CD14-positive monocyte (primary cell): ENCODE data around the gene PANX1. TPM values are rescaled to one million over a fixed set of nuclear protein-coding genes. Genes with fewer than 3 reads are reported as not detected.
A peak's percentile ranks its signal among the peaks of the same experiment; 100 is the strongest.

Source experiments
- DNase-seq, 3 donors: peaks; one replicate each; pipeline ENCODE4 v3.0.0-alpha.2; 2011 to 2022
- H2AFZ ChIP-seq: 2 replicates; pipeline ENCODE4 v1.6.0; 2012; ENCODE audit warnings: mild to moderate bottlenecking, low read depth, low read length, inconsistent platforms; ENCODE audit not compliant: insufficient read depth, poor library complexity, severe bottlenecking
- H3K27ac ChIP-seq, 2 donors: 1 replicate in 1 of 2; 2 replicates in 1 of 2; pipeline ENCODE4 v1.5.1; 2012 to 2013; ENCODE audit warnings: low read length in 2 of 2, control low read depth in 1 of 2, inconsistent platforms in 1 of 2, low read depth in 1 of 2, mild to moderate bottlenecking in 1 of 2
- H3K27me3 ChIP-seq, 2 donors: one replicate each; pipeline versions ENCODE4 v1.6.0 to v1.6.1; 2011 to 2013; ENCODE audit warnings: low read length in 2 of 2; ENCODE audit not compliant: control insufficient read depth in 2 of 2, insufficient read depth in 2 of 2
- H3K36me3 ChIP-seq, 2 donors: replicated peaks in 1 of 2; 1 replicate in 1 of 2; 2 replicates in 1 of 2; pipeline versions ENCODE4 v1.5.1 to v1.6.1; 2012 to 2013; ENCODE audit warnings: low read length in 2 of 2, control low read depth in 1 of 2, inconsistent platforms in 1 of 2, mild to moderate bottlenecking in 1 of 2; ENCODE audit not compliant: insufficient read depth in 2 of 2, control insufficient read depth in 1 of 2
- H3K4me1 ChIP-seq, 2 donors: 1 replicate in 1 of 2; 2 replicates in 1 of 2; pipeline versions ENCODE4 v1.5.1 to v1.6.1; 2012 to 2013; ENCODE audit warnings: low read length in 2 of 2, control low read depth in 1 of 2, inconsistent platforms in 1 of 2, mild to moderate bottlenecking in 1 of 2, moderate library complexity in 1 of 2; ENCODE audit not compliant: insufficient read depth in 2 of 2, control insufficient read depth in 1 of 2
- H3K4me2 ChIP-seq: replicated peaks from 2 replicates; pipeline ENCODE3; 2012; ENCODE audit warnings: low read length, moderate library complexity, mild to moderate bottlenecking; ENCODE audit not compliant: poor library complexity, severe bottlenecking; ENCODE audit errors: extremely low read depth
- H3K4me3 ChIP-seq, 3 experiments: fragments of 200-600 bp in 1 of 3; sonication (generic) in 1 of 3; replicated peaks in 1 of 3; 1 replicate in 2 of 3; 2 replicates in 1 of 3; pipeline ENCODE4 v1.5.1; 2011 to 2013; ENCODE audit warnings: low read length in 3 of 3, mild to moderate bottlenecking in 3 of 3, control low read depth in 2 of 3, low read depth in 2 of 3, inconsistent platforms in 1 of 3, moderate library complexity in 1 of 3
- H3K79me2 ChIP-seq: 2 replicates; pipeline ENCODE4 v1.6.0; 2012; ENCODE audit warnings: mild to moderate bottlenecking, control low read depth, inconsistent platforms, low read length, moderate library complexity; ENCODE audit not compliant: insufficient read depth
- H3K9ac ChIP-seq: 2 replicates; pipeline ENCODE4 v1.6.0; 2017; ENCODE audit warnings: low read length, mild to moderate bottlenecking; ENCODE audit not compliant: insufficient read depth, poor library complexity, severe bottlenecking
- H3K9me3 ChIP-seq, 2 donors: replicated peaks in 1 of 2; 1 replicate in 1 of 2; 2 replicates in 1 of 2; pipeline versions ENCODE4 v1.5.1 to v1.6.1; 2012 to 2013; ENCODE audit warnings: low read length in 2 of 2, control low read depth in 1 of 2; ENCODE audit not compliant: control insufficient read depth in 1 of 2, insufficient read depth in 1 of 2
- H4K20me1 ChIP-seq: 2 replicates; pipeline ENCODE4 v1.6.0; 2012; ENCODE audit warnings: mild to moderate bottlenecking, low read length, control low read depth, moderate library complexity; ENCODE audit not compliant: insufficient read depth
- H3K27ac Mint-ChIP-seq, 7 donors: one replicate each; pipeline ENCODE4 v1.8.0; 2020; ENCODE audit warnings: mild to moderate bottlenecking in 7 of 7, mixed read lengths in 7 of 7, moderate library complexity in 6 of 7, inconsistent platforms in 2 of 7
- H3K27me3 Mint-ChIP-seq, 3 donors: one replicate each; pipeline ENCODE4 v1.8.0; 2021 to 2022; ENCODE audit warnings: low read depth in 3 of 3, mild to moderate bottlenecking in 3 of 3, mixed read lengths in 3 of 3, moderate library complexity in 3 of 3, inconsistent platforms in 1 of 3
- H3K36me3 Mint-ChIP-seq, 2 donors: one replicate each; pipeline ENCODE4 v1.8.0; 2020; ENCODE audit warnings: mixed read lengths in 2 of 2, inconsistent platforms in 1 of 2, mild to moderate bottlenecking in 1 of 2
- H3K4me1 Mint-ChIP-seq: one replicate; pipeline ENCODE4 v1.8.0; 2020; ENCODE audit warnings: mild to moderate bottlenecking, mixed read lengths
- H3K4me3 Mint-ChIP-seq, 2 donors: one replicate each; pipeline ENCODE4 v1.8.0; 2020; ENCODE audit warnings: mild to moderate bottlenecking in 2 of 2, mixed read lengths in 2 of 2, moderate library complexity in 1 of 2
- H3K9me3 Mint-ChIP-seq, 7 donors: one replicate each; pipeline ENCODE4 v1.8.0; 2020 to 2022; ENCODE audit warnings: mixed read lengths in 7 of 7, mild to moderate bottlenecking in 6 of 7, moderate library complexity in 6 of 7, inconsistent platforms in 2 of 7
- CTCF ChIP-seq: fragments of 200-600 bp; IDR thresholded peaks from one replicate; pipeline ENCODE4 v1.8.0; 2022; ENCODE audit warnings: antibody characterized with exemption, mild to moderate bottlenecking
- WGBS: methylation state at CpG from one replicate; pipeline ENCODE4 v1.1.5; 2013; ENCODE audit warnings: missing lambda C conversion rate; ENCODE audit not compliant: insufficient coverage; 5-methylcytosine and 5-hydroxymethylcytosine counted together
- intact Hi-C, 2 donors: fragments of 100-400 bp; cut with micrococcal nuclease; formaldehyde crosslinking; loops; one replicate each; pipeline versions ENCODE4 v1.15.0 to v1.15.1; 2023
- polyA plus RNA-seq, 3 donors: library from polyadenylated mRNA; depleted of rRNA in 1 of 3; unstranded in 2 of 3; stranded (reverse) in 1 of 3; fragments of 300-500 nt in 2 of 3; fragments of >200 nt in 1 of 3; fragmentation: Illumina TruSeq in 2 of 3; gene quantifications; 1 replicate in 2 of 3; 2 replicates in 1 of 3; pipeline ENCODE4 v1.2.3, GENCODE V29; 2012 to 2021

PANX1 gene
- polyA plus RNA-seq, 3 donors: 6.9 to 15.7 (median 12.7) TPM

GRCh38 chr11:94132823-94133408 lies 4.3 kb downstream of the PANX1 start:
- H3K79me2 ChIP-seq: peaks cover 83% of the 10 kb centered on the region
- no peak for TF ChIP-seq CTCF
- no peaks in the 10 kb centered on the region for H3K27me3 Mint-ChIP-seq
- intact Hi-C loops: no loop called here
- H3K36me3 Mint-ChIP-seq: peaks cover 8 to 15% of the 10 kb centered on the region in 2 donors
- no peak for DNase-seq
- H3K4me3 Mint-ChIP-seq: no peak overlapping the region
- peaks cover 2 to 10% (median 6%) of the 10 kb centered on the region in 7 donors for H3K9me3 Mint-ChIP-seq
- no peak overlapping the region for H3K4me3 ChIP-seq
- H3K4me2 ChIP-seq: no peak overlapping the region
- H2AFZ ChIP-seq: no peak overlapping the region
- peaks cover 74 to 84% of the 10 kb centered on the region in 2 donors for H3K4me1 ChIP-seq
- H3K9me3 ChIP-seq: peaks cover 0 to 10% of the 10 kb centered on the region in 2 donors
- H4K20me1 ChIP-seq: peaks cover 78% of the 10 kb centered on the region
- 100% methylated on average over 1 of the region's 4 CpGs for WGBS
- no peak overlapping the region for H3K27ac ChIP-seq
- H3K27ac Mint-ChIP-seq: no peak overlapping the region
- H3K4me1 Mint-ChIP-seq: peaks cover 47% of the 10 kb centered on the region
- no peaks in the 10 kb centered on the region for H3K27me3 ChIP-seq
- H3K9ac ChIP-seq: no peak overlapping the region
- H3K36me3 ChIP-seq: no peaks in the 10 kb centered on the region

GRCh38 chr11:94133752-94134151 lies 5.1 kb downstream of the PANX1 start:
- H3K4me1 Mint-ChIP-seq: peaks cover 42% of the 10 kb centered on the region
- H3K4me1 ChIP-seq: peaks cover 70 to 78% of the 10 kb centered on the region in 2 donors
- intact Hi-C loops: no loop called here

More at GRCh38 chr11:94133752-94134151, 5.1 kb downstream of the PANX1 start:
- Histone ChIP-seq H4K20me1 (peaks cover 87% of the 10 kb centered on the region), H3K9me3 (peaks cover 0 to 10% of the 10 kb centered on the region in 2 donors), H3K9ac (no peak overlapping the region), H3K27me3 (no peaks in the 10 kb centered on the region), H3K79me2 (peaks cover 92% of the 10 kb centered on the region), H3K27ac (peak overlapping the region in 1 of 2 donors; percentile 88), H3K36me3 (no peaks in the 10 kb centered on the region), H3K4me3 (no peak overlapping the region), H3K4me2 (no peak overlapping the region), H2AFZ (no peak overlapping the region)
- TF ChIP-seq CTCF: no peak
- peaks cover 2 to 16% (median 6%) of the 10 kb centered on the region in 7 donors for H3K9me3 Mint-ChIP-seq
- 100% methylated on average over 4 of the region's 4 CpGs for WGBS
- H3K27ac Mint-ChIP-seq: peak overlapping the region in 3 of 7 donors; percentile 32 to 83 (median 61)
- H3K27me3 Mint-ChIP-seq: no peaks in the 10 kb centered on the region
- peaks cover 8 to 15% of the 10 kb centered on the region in 2 donors for H3K36me3 Mint-ChIP-seq
- H3K4me3 Mint-ChIP-seq: no peak overlapping the region
- no peak for DNase-seq
